GM18861 (cell line): Measurements from ENCODE around the gene CRBN.

ENCODE experiments used
- ATAC-seq: cut with Tn5 transposase; IDR thresholded peaks from one replicate; pipeline ENCODE4 v1.9.1; 2021; ENCODE audit not compliant: unreplicated experiment

CRBN gene

GRCh38 chr3:3179407-3180094 is at the start of gene CRBN:
CRBN (minus strand) TSS chr3:3179691; CDS start chr3:3179687, 4 bp downstream.
- peak; percentile 98 for ATAC-seq

DNA sequence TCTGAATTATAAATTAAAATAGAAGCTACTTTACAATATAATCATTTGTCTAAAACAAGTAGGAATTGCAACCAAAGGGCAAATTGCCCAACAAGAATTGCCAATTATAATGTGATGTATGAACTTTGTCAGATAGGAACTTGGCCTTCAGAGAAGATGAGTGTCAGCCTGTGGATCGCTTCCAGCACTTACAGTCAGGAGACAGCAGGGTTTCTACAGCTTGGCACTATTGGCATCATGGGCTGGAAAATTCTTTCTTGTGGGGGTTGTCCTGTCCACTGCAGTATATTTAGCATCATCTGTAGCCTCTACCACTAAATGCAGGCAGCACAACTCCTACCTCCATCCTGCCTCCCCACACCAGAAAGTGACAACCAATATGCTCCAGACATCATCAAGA is 48.1 kb upstream of the CRBN start:
- no peak for ATAC-seq

- no peak for ATAC-seq
These were observed 42.0 kb upstream of the CRBN start for GRCh38 chr3:3221528-3221927.

DNA sequence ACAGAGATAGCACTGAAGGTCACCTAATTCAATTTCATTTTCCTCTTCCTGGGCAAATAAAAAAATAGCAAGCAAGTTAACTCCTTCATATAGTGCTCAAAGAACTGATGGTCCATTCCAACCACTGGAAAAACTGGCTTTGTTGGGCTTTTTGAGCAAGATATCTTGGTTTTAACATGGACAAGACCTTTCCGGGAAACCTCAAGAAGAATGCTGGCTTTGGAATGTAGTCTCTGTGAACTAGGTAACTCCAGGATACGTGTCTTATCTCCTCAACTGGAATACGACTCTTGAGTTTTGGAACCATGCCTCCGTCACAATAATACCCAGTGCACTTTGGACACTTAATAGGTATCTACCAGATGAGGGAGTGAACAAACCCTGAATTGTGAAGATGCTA is 36.9 kb upstream of the CRBN start:
- no peak for ATAC-seq

DNA sequence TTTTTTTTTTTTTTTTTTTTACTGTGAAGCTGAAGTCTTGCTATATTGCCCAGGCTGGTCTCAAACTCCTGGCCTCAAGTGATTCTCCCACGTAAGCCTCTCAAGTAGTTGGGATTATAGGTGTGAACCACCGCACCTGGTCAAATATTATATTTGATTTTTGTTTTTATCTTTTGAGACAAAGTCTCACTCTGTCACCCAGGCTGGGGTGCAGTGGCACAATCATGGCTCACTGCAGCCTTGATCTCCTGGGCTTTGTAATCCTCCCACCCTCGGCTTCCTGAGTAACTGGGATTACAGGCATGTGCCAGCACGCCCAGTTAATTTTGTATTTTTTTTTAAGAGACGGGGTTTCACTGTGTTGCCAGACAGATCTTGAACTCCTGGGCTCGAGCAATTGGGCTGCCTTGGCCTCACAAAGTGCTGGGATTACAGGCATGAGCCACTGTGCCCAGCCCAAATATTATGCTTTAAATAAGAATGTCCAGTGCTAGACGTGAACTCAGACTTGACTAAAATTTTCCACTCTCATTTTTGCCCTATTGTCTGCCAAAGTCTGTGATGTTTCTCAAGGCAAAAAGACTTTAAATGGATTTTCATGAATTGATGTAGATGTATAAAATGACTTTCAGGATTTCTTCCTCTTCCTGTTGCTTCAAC is 33.4 kb upstream of the CRBN start:
- ATAC-seq = no peak

GRCh38 chr3:3209714-3210113 is 30.2 kb upstream of the CRBN start:
- ATAC-seq = no peak

DNA sequence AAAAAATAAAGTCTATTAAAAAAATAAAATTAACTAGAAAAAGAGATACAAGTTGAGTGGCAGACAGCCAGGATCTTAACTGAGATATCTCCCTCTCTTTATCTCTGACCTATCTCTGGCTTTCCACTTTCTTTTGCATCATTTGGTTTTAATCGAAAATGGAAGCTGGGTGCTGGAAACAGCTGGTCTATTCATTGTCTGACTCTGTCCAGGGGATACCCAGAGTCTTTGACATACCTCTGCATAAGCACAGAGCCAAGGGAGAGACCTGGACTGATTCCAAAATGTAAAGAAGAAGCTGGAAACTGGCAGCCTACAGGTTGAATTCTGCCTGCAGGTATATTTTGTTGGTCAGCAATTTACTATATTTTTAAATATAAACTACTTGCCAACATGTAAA is 29.6 kb upstream of the CRBN start:
- ATAC-seq = no peak

DNA sequence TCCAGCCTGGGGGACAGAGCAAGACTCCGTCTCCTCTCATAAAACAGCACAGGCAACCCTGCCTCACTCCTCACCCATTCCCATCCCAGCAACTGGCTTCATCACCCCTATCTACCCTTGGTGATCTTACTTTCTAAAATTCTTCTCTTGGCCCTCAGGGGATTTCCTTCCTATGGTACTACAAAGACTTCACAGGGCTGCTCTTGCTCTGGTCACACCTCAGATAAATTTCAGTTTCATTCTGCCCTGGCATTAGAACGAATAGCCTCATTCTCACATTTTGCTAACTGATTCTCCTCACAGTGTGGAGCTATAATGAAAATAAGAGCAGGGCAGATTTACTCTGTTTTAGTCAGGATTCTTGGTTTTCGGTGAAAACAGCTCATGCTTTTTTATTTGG is 22.1 kb upstream of the CRBN start:
- peak; percentile 90 for ATAC-seq

DNA sequence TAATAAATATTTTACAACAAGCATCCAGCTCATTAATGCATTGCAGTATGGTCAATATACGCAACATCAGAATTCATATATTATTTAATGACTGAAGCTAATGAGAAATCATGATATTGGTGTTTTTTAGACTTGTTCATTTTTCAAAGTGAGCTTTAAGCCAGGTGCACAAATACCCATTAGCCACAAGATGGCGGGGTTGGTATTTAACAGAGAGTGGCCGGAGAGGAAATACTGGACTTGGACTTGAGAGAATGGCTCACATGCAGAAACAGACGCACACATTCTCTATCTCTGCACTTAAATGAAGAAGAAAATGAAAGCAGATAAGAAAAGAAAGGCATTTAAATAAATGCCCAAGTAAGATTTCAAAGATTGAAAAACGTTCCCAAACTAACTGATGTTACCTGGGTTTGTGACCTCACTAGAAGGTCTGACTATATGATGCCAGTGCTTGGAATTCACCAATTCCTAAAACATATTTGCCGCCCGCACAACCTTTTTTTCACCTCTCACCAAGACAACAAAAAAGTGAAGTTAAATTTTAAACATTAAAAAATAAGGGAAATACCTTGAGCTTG is 21.2 kb upstream of the CRBN start:
- peak; percentile 64 for ATAC-seq

- ATAC-seq = no peak
These were observed 19.8 kb upstream of the CRBN start for GRCh38 chr3:3199306-3199705.

GRCh38 chr3:3196148-3196861 is 16.8 kb upstream of the CRBN start:
- ATAC-seq = no peak

- ATAC-seq = no peak
These were observed 15.4 kb upstream of the CRBN start for GRCh38 chr3:3194861-3195260.

DNA sequence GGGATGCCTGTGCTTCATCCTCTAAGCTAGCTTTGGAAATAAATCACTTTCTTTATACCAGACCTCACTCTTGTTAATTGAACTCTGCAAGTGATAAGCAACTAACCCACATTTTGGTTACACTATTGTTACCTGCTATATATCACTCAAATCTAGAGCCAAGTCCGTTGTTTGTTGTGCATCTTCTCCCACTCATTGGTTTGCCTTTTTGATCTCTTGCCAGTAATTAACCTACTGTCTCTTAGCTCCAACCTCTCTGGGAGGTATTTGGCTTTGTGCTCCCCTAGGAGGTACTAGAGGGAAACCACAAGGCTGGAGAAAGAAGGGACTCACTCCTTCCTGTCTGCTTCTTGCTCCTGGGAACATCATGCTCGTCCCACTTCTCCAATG is 12.8 kb upstream of the CRBN start:
- no peak for ATAC-seq

GRCh38 chr3:3191675-3192285 is 12.3 kb upstream of the CRBN start:
- ATAC-seq = no peak

- ATAC-seq = no peak
These were observed 10.5 kb upstream of the CRBN start for GRCh38 chr3:3189961-3190360.

DNA sequence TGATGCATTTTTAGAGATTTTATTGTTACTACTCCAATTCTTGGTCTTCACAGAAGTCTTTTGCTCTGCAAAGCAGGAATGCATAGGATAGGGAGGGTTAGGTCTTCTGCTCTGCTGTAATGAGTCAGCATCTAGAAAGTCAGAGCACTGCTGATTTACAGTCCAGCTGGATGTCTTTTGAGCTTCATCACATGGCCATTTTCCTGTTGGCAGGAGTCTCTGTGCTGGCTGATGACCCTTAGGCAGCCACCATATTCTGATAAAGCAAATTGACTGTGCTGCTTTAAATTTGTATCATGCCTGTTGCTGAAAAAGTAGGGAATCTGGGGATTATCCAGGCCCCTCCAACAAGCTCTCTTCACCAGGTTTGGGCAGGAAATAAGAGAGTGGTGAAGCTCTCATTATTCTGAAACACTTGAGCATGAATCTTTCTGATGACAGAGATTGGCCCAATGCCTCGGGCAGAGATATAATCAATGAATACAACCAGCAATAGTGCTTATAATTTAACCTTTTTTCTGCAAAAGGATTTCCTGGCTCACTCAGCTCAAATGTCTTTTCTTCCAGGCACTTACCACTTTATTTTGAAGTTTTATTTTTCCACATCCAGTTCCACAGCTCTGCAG is 9.7 kb upstream of the CRBN start:
- no peak for ATAC-seq

GRCh38 chr3:3184876-3185275 is 5.4 kb upstream of the CRBN start:
- no peak for ATAC-seq

- no peak for ATAC-seq
These were observed 965 bp upstream of the CRBN start for GRCh38 chr3:3180456-3180855.

DNA sequence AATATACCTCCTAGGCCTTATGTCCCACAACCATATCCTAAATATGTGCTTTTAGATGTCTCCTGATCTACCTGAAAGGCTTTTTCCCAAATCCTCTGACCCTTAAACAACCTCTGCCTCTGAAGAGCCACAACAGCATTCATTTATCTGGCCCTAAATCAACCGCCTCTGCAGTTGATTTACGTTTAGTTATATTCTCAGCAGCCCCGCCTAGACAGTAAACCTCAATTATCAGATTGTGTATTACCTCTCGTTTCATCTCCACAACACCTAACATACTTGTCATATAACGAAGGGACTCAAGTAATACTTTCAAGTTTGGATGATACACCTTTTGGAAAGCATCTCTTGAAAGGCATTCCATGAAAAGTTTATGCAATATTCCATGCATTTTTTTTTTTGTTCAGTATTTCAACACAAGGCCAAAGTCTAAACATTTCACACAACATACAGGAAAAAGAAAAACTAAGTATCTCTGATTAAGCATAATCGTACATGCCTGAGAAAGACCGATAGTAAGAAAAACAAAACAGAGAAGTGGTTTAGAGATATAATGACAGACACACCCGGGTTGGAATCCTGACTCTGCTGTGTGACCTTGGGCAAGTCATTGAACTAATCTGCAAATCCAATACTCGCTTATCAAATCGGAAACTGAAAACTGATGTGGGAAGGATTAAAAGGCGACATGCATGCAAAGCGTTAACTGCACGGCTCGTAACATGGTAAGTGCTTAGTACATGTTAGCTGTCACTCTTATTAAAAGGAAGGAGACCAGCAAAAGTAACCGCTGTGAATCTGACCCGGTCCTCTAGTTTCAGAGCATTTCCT is 778 bp downstream of the CRBN start:
- no peak for ATAC-seq

GRCh38 chr3:3177861-3178497 is 1.5 kb downstream of the CRBN start:
- ATAC-seq = no peak
